Glutamatergic neuron (in vitro differentiated cells): ENCODE measurements around the gene ERN1. TPM values are rescaled to one million over a fixed set of nuclear protein-coding genes. Genes with fewer than 3 reads are reported as not detected.
A peak's percentile ranks its signal among the peaks of the same experiment; 100 is the strongest.

ENCODE experiments used
- DNase-seq: peaks from one replicate; pipeline ENCODE4 v3.0.0; 2022
- H3K27ac Mint-ChIP-seq: one replicate; pipeline ENCODE4 v1.8.0; 2020; ENCODE audit warnings: mild to moderate bottlenecking, mixed read lengths, inconsistent platforms; ENCODE audit not compliant: unreplicated experiment
- H3K27me3 Mint-ChIP-seq: one replicate; pipeline ENCODE4 v1.8.0; 2020; ENCODE audit warnings: mild to moderate bottlenecking, moderate library complexity, mixed read lengths, inconsistent platforms; ENCODE audit not compliant: unreplicated experiment
- H3K36me3 Mint-ChIP-seq: one replicate; pipeline ENCODE4 v1.8.0; 2020; ENCODE audit warnings: mild to moderate bottlenecking, mixed read lengths, inconsistent platforms; ENCODE audit not compliant: unreplicated experiment
- H3K4me1 Mint-ChIP-seq: one replicate; pipeline ENCODE4 v1.8.0; 2020; ENCODE audit warnings: mild to moderate bottlenecking, low read depth, mixed read lengths, inconsistent platforms; ENCODE audit not compliant: unreplicated experiment
- H3K4me3 Mint-ChIP-seq: one replicate; pipeline ENCODE4 v1.8.0; 2020; ENCODE audit warnings: mild to moderate bottlenecking, mixed read lengths, inconsistent platforms; ENCODE audit not compliant: unreplicated experiment
- H3K9me3 Mint-ChIP-seq: one replicate; pipeline ENCODE4 v1.8.0; 2020; ENCODE audit warnings: mild to moderate bottlenecking, moderate library complexity, mixed read lengths, inconsistent platforms; ENCODE audit not compliant: unreplicated experiment
- total RNA-seq: library from RNA; stranded (reverse); fragmentation: NEBNext Ultra II Directional; extraction: Animal tissue kit (Norgen Biotek cat#: 25700); gene quantifications from one replicate; pipeline ENCODE4 v1.2.1, GENCODE V29; 2021; ENCODE audit not compliant: unreplicated experiment
- TF ChIP-seq, protein P1 (sequence below): fragments of 200-600 bp; sonication (generic); IDR thresholded peaks from one replicate; pipeline ENCODE4 v1.5.0; 2021; ENCODE audit not compliant: partially characterized antibody, unreplicated experiment

The ERN1 gene
- total RNA-seq, 1 donor from 2014 or later: 6.9 TPM

DNA sequence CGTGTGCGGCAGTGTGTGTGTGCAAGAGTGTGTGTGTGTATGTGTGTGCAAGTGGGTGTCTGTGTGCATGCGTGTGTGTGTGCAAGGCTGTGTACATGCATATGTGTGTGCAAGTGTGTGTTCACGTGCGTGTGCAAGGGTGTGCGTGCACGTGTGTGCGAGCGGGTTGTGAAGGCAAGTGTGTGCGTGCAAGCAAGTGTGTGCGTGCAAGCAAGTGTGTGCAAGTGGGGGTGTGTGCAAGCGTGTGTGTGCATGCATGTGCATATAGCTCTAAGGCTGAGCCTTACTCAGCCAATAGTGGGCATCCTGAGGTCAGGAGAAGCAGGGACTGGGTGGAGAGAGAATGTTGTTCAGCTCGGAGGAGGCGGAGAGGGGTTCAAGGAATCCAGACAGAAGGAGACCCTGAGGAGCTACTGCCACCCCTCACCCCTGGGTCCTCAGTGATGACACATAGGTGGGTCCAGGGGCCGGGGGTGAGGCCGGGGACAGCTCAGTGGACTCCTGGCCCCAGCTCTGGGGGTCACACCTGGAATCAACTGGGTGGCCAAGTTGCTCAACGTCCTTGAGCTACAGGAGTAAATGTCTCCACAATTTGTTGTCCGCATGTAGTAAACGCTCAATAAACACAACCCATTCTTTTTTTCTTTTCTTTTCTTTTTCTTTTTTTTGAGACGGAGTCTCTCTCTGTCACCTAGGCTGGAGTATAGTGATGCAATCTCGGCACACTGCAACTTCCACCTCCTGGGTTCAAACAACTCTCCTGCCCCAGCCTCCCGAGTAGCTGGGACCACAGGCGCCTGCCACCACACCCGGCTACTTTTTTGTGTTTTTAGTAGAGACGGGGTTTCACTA, 130.0 kb downstream of the ERN1 start:
- TF ChIP-seq, protein P1, sequence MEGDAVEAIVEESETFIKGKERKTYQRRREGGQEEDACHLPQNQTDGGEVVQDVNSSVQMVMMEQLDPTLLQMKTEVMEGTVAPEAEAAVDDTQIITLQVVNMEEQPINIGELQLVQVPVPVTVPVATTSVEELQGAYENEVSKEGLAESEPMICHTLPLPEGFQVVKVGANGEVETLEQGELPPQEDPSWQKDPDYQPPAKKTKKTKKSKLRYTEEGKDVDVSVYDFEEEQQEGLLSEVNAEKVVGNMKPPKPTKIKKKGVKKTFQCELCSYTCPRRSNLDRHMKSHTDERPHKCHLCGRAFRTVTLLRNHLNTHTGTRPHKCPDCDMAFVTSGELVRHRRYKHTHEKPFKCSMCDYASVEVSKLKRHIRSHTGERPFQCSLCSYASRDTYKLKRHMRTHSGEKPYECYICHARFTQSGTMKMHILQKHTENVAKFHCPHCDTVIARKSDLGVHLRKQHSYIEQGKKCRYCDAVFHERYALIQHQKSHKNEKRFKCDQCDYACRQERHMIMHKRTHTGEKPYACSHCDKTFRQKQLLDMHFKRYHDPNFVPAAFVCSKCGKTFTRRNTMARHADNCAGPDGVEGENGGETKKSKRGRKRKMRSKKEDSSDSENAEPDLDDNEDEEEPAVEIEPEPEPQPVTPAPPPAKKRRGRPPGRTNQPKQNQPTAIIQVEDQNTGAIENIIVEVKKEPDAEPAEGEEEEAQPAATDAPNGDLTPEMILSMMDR: no peak
- no peak overlapping the region for H3K27ac Mint-ChIP-seq

DNA sequence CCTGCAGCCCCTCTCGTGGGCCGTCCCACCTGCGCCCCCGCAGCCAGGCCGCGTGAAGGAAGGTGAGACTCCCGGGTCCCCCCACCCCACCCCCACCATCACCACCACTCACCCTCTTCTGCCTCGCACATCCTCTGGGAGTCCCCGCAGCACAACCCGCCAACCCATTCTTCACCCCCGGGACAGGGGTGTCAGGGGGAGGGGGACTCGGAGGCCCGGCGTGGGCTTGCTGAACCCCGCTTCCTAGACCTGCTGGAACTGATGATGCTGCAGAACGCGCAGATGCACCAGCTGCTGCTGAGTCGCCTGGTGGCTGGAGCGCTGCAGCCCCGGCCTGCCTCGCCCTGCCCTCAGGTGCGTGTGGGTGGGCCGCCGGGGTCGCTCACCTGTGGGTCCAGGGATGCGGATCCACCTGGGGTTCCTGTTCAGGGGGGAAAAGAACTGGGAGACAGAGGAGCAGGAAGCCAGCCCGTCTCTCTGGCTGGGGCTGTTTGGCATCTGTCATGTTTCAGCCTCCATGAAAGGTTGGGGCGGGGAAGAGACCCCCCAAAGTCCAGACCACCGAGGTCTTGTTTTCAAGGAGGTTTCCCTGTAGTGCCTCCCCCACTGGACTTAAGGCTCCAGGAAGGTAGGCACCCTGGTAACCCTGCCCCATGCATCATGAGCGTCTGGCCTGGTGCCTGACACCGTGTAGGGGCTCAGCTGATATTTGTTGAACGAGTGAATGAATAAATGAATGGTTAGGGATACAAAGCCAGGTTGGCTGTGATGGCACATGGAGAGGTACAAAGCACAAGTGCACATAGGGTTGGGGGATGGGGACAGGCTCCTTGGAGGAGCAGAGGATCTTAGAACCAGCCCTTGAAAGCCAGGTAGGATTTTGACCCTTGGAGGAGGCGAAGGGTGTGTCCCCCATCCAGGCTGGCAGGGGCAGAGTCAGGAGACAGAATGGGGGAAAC, 130.9 kb downstream of the ERN1 start:
- Mint-ChIP-seq H3K27ac (no peak overlapping the region), H3K9me3 (peaks cover 6% of the 10 kb centered on the region), H3K4me3 (peak overlapping the region; percentile 17), H3K4me1 (no peaks in the 10 kb centered on the region), H3K36me3 (no peaks in the 10 kb centered on the region), H3K27me3 (peaks cover 14% of the 10 kb centered on the region)
- TF ChIP-seq, protein P1: no peak
- DNase-seq: no peak

More for the DNA sequence above, 130.0 kb downstream of the ERN1 start:
- Mint-ChIP-seq H3K4me1 (no peaks in the 10 kb centered on the region), H3K36me3 (no peaks in the 10 kb centered on the region), H3K27me3 (peaks cover 14% of the 10 kb centered on the region), H3K9me3 (peaks cover 6% of the 10 kb centered on the region), H3K4me3 (peak overlapping the region; percentile 17)
- no peak for DNase-seq

DNA sequence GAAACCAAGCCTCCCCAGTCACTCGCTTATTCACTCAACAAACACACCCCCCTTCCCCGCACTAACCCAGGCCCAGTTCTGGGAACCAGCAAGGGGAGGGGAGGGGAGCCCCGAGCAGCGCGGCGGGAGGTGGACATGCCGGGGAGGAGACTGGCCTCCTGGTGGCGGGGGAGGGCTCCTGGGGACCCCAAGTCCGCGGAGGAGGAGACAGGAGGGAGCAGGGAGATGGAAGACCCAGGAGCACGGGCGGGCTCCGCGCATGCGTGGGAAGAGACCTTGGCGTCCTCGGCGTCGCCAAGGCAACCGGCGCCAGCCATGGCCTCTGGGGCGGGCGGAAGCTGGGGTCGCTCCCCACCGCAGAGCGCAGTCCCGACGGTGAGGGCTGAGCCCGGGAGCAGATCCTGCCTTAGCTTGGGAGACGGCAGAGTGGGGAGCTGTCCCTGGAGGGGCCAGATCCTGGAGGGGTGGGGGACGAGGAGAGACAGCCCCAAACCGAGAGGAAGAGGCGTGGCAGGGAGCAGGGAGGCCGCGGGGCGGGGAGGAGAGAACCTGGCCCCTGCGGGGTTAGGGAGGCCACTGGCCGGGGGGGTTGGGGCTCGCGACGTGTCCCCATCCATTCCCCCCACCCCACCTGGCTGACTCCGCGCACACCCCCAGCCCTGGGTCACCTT, 131.8 kb downstream of the ERN1 start, which contains the start of gene PRR29:
Gene PRR29, plus strand, starts transcription at position 302 of the 671 bp plus-strand sequence. Its CDS starts 14 bp downstream, at position 316.
- Mint-ChIP-seq H3K4me3 (peak within 1 kb of the TSS; percentile 81), H3K4me1 (no peaks in the 10 kb centered on the region), H3K9me3 (peaks cover 6% of the 10 kb centered on the region), H3K27ac (no peak within 1 kb of the TSS), H3K36me3 (no peaks in the 10 kb centered on the region), H3K27me3 (peaks cover 14% of the 10 kb centered on the region)
- peak; percentile 88 for DNase-seq
- TF ChIP-seq, protein P1: no peak

DNA sequence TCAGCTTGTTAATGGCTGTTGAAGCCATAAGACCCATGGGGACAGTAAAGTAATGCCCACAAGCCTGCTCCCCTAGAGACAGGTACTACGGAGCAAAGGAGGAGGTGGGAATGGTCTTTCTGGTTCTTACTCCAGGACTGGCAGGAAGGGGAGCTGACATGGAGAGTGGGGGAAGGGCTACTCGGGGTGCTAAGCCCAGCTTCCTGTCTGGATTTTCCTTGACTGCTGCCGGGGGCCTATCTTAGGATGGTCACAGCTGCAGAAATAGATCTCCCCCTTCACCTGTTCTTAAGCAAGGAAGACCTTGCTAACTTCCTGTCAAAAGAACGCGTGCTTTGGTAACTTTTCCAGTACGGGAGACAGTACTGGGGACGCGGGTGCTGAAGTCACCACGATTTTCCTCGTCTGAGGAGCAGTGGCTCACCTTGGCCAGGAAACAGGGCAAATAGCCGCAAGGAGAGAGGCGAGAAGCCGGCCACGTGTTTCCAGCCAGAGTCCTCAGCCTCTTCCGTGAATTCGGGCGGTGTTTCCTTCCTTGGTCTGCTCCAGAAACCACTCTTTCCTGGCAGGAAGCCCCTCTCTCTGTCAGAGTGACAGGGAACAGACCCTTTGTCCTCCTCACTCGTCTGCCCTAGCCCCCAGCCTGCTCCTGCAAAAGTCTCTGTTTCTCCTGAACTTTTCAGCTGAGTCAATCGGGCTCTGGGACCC, 132.4 kb downstream of the ERN1 start:
- H3K27me3 Mint-ChIP-seq: peaks cover 17% of the 10 kb centered on the region

More for the DNA sequence above, 132.4 kb downstream of the ERN1 start:
- H3K4me1 Mint-ChIP-seq: no peaks in the 10 kb centered on the region
- H3K27ac Mint-ChIP-seq: no peak overlapping the region
- H3K4me3 Mint-ChIP-seq: peak overlapping the region; percentile 81
- TF ChIP-seq, protein P1: no peak
- DNase-seq: no peak
- H3K36me3 Mint-ChIP-seq: no peaks in the 10 kb centered on the region
- peaks cover 6% of the 10 kb centered on the region for H3K9me3 Mint-ChIP-seq
